Measurements from ENCODE around the gene ZC3H11A.

Gene ZC3H11A

Small RNA genes lying within 50 kb of the gene (small RNA-seq; reads per million reads assigned to genes)
- gene ZC3H11A (ENCODE audit: insufficient read depth): 1.6 reads per million
